LNCaP clone FGC (cell line): ENCODE results near the gene B4GALNT3.
A peak's percentile ranks its signal among the peaks of the same experiment; 100 is the strongest.
"Not testable (repeated sequence)": the region's sequence is repeated elsewhere in the genome, so short reads cannot be mapped to it uniquely, and the experiment has no call there.

Experiments
- DNase-seq: peaks from one replicate; pipeline ENCODE4 v3.0.0-alpha.2; 2011; ENCODE audit warnings: low read depth
- H3K4me3 ChIP-seq: 2 replicates; pipeline ENCODE4 v1.5.1; 2011; ENCODE audit warnings: mild to moderate bottlenecking, low read depth, low read length, control low read depth
- CTCF ChIP-seq: IDR thresholded peaks from 2 replicates; pipeline ENCODE4 v1.5.1; 2012; ENCODE audit warnings: mild to moderate bottlenecking; ENCODE audit not compliant: control insufficient read depth, insufficient read depth; ENCODE audit errors: extremely low read depth

The B4GALNT3 gene

GRCh38 chr12:459430-460258 lies at the start of gene B4GALNT3:
B4GALNT3 (plus strand) TSS chr12:459939; CDS start chr12:460377, 438 bp downstream.
- no peak for TF ChIP-seq CTCF
- peak within 1 kb of the TSS; percentile 55 for H3K4me3 ChIP-seq
- no peak for DNase-seq

GRCh38 chr12:414859-415258 lies 44.9 kb upstream of the B4GALNT3 start:
- no peak for DNase-seq
- no peak overlapping the region for H3K4me3 ChIP-seq
- no peak for TF ChIP-seq CTCF

GRCh38 chr12:418432-418831 lies 41.3 kb upstream of the B4GALNT3 start:
- no peak for TF ChIP-seq CTCF
- H3K4me3 ChIP-seq = no peak overlapping the region
- no peak for DNase-seq

- TF ChIP-seq CTCF = no peak
- no peak overlapping the region for H3K4me3 ChIP-seq
- DNase-seq = no peak
Measured at GRCh38 chr12:422526-422925, 37.2 kb upstream of the B4GALNT3 start.

- not testable (repeated sequence) for DNase-seq, H3K4me3 ChIP-seq
Measured at GRCh38 chr12:435737-436136, 24.0 kb upstream of the B4GALNT3 start.

GRCh38 chr12:442235-442884 lies 17.4 kb upstream of the B4GALNT3 start:
- TF ChIP-seq CTCF = peak; percentile 82
- H3K4me3 ChIP-seq = no peak overlapping the region
- no peak for DNase-seq

GRCh38 chr12:447141-447540 lies 12.6 kb upstream of the B4GALNT3 start:
- no peak for DNase-seq
- no peak for TF ChIP-seq CTCF
- no peak overlapping the region for H3K4me3 ChIP-seq
